Thoracic aorta (tissue), 2 donors: ENCODE data around the gene CALCA. TPM values are rescaled to one million over a fixed set of nuclear protein-coding genes. Genes with fewer than 3 reads are reported as not detected.
A peak's percentile ranks its signal among the peaks of the same experiment; 100 is the strongest.
"Not testable (repeated sequence)": the region's sequence is repeated elsewhere in the genome, so short reads cannot be mapped to it uniquely, and the experiment has no call there.

Source experiments
- ATAC-seq: fragments of 150-250 bp; one replicate; pipeline ENCODE4 v1.8.0; 2017; ENCODE audit warnings: low read depth; ENCODE audit not compliant: insufficient number of reproducible peaks, low FRiP score
- DNase-seq: peaks from one replicate; pipeline ENCODE4 v3.0.0-alpha.2; 2020; ENCODE audit warnings: low spot score
- H3K27ac ChIP-seq, 2 donors: fragments of 200-600 bp; sonication (generic); 1 replicate in 1 of 2; 2 replicates in 1 of 2; pipeline ENCODE4 v1.5.1; 2016; ENCODE audit warnings: mild to moderate bottlenecking in 2 of 2, moderate library complexity in 2 of 2
- H3K27me3 ChIP-seq: fragments of 200-600 bp; sonication (generic); replicated peaks from 2 replicates; pipeline ENCODE4 v1.6.0; 2016; ENCODE audit warnings: mild to moderate bottlenecking; ENCODE audit not compliant: insufficient read depth
- H3K36me3 ChIP-seq: fragments of 200-600 bp; sonication (generic); one replicate; pipeline ENCODE4 v1.5.1; 2016
- H3K4me1 ChIP-seq, 2 donors: fragments of 200-600 bp; sonication (generic); 1 replicate in 1 of 2; 2 replicates in 1 of 2; pipeline versions ENCODE4 v1.5.1 to v1.6.0; 2016; ENCODE audit warnings: low read depth in 2 of 2, mild to moderate bottlenecking in 1 of 2; ENCODE audit not compliant: control insufficient read depth in 1 of 2
- H3K4me3 ChIP-seq: fragments of 200-600 bp; sonication (generic); 2 replicates; pipeline ENCODE4 v1.5.1; 2016; ENCODE audit warnings: mild to moderate bottlenecking
- H3K9me3 ChIP-seq: fragments of 200-600 bp; sonication (generic); 2 replicates; pipeline ENCODE4 v1.5.1; 2016
- total RNA-seq, 2 donors: library from RNA; depleted of rRNA; stranded (reverse); fragments of >200 nt; gene quantifications; one replicate each; pipeline versions ENCODE4 v1.1.0 to v1.2.3, GENCODE V29; 2016
- TF ChIP-seq, protein P1 (sequence below): fragments of 200-600 bp; sonication (generic); IDR thresholded peaks from one replicate; pipeline ENCODE4 v1.5.1; 2019; ENCODE audit warnings: antibody characterized with exemption

CALCA gene, protein sequence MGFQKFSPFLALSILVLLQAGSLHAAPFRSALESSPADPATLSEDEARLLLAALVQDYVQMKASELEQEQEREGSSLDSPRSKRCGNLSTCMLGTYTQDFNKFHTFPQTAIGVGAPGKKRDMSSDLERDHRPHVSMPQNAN
- 1 to 10 TPM in 1 of 2 donors, not detected in 1; 3.1 TPM for total RNA-seq

DNA sequence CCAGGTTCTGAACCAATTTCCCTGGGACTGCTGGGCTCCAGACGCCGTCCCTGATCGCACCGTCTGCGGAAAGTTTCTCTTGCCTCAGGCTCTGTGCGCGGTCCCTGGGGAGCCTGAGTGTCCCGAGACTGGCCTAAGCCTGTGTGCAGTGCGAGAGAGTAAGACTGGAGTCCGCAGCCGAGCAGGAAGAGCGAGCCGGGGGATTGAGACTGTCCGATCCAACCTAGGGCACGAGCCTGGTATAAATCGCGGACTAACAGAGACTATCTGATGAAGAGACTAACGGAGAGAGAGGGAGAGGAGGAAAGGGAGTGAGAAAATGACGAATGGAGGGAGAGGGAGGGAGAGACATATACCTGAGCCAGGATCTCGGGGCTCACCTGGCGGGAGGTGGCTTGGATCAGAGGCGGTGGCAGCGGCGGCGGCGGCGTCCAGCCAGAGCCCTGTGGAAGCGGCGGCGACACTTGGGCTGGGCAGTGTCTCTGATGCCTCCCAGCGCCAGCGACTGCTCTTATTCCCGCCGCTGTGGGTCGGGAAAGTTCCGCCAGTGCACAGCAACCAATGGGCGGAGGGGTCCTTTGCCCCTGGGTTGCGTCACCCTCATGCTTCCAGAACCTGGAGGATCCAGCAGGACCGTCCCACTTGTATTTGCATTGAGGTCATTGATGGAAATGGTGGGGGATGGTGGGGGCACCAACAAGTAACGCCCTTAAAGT is at the start of gene CALCA:
CALCA (minus strand) TSS at position 487 of the 716 bp plus-strand sequence. CDS start 1,159 bp downstream, outside the sequence.
- H3K4me1 ChIP-seq, result peaks cover 24 to 36% of the 10 kb centered on the region in 2 donors
- no peak for ATAC-seq
- TF ChIP-seq, protein P1, sequence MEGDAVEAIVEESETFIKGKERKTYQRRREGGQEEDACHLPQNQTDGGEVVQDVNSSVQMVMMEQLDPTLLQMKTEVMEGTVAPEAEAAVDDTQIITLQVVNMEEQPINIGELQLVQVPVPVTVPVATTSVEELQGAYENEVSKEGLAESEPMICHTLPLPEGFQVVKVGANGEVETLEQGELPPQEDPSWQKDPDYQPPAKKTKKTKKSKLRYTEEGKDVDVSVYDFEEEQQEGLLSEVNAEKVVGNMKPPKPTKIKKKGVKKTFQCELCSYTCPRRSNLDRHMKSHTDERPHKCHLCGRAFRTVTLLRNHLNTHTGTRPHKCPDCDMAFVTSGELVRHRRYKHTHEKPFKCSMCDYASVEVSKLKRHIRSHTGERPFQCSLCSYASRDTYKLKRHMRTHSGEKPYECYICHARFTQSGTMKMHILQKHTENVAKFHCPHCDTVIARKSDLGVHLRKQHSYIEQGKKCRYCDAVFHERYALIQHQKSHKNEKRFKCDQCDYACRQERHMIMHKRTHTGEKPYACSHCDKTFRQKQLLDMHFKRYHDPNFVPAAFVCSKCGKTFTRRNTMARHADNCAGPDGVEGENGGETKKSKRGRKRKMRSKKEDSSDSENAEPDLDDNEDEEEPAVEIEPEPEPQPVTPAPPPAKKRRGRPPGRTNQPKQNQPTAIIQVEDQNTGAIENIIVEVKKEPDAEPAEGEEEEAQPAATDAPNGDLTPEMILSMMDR, result no peak
- H3K27me3 ChIP-seq, result peaks cover 10% of the 10 kb centered on the region
- DNase-seq, result no peak
- peak within 1 kb of the TSS; percentile 52 for H3K4me3 ChIP-seq
- H3K27ac ChIP-seq, result no peak within 1 kb of the TSS
- H3K9me3 ChIP-seq, result no peaks in the 10 kb centered on the region
- H3K36me3 ChIP-seq, result no peaks in the 10 kb centered on the region

DNA sequence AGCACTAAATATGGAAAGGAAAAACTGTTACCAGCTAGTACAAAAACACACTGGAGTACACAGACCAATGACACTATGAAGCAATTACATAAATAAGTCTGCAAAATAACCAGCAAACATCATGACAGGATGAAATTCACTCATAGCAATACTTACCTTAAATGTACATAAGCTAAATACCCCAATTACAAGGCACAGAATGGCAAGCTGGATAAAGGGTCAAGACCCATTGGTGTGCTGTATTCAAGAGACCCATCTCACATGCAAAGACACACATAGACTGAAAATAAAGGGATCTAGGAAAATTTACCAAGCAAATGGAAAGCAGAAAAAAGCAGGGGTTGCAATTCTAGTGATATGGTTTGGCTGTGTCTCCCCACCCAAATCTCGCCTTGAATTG is 44.0 kb upstream of the CALCA start:
- Histone ChIP-seq H3K27me3 (no peaks in the 10 kb centered on the region), H3K27ac (no peak overlapping the region), H3K9me3 (peaks cover 10% of the 10 kb centered on the region), H3K4me1 (no peaks in the 10 kb centered on the region), H3K36me3 (no peaks in the 10 kb centered on the region), H3K4me3 (no peak overlapping the region)
- ATAC-seq, result no peak
- TF ChIP-seq, protein P1, result no peak
- DNase-seq, result no peak

DNA sequence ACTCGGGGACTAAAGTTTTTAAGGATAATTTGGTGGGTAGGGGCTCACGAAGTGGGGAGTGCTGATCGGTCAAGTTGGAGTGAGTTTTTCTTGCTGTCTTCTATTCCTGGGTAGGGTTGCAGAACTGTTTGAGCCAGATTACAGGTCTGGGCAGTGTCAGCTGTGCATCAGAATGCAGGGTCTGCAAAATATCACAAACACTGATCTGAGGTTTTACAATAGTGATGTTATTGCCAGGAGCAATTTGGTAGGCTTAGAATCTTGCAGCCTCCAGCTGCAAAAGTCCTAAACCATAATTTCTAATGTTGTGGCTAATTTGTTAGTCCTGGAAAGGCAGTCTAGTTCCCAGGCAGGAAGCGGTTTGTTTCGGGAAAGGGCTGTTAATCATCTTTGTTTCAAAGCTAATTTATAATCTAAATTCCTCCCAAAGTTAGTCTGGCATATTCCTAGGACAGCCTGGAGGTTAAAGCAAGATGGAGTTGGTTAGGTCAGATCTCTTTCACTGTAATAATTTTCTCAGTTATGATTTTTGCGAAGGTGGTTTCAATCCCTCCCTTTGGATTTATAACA is 39.7 kb upstream of the CALCA start:
- DNase-seq, result no peak
- no peak for ATAC-seq
- H3K27me3 ChIP-seq, result no peaks in the 10 kb centered on the region
- H3K4me1 ChIP-seq, result no peaks in the 10 kb centered on the region
- no peak overlapping the region for H3K4me3 ChIP-seq
- H3K27ac ChIP-seq, result no peak overlapping the region
- H3K9me3 ChIP-seq, result peaks cover 10% of the 10 kb centered on the region
- no peaks in the 10 kb centered on the region for H3K36me3 ChIP-seq
- TF ChIP-seq, protein P1, result no peak

DNA sequence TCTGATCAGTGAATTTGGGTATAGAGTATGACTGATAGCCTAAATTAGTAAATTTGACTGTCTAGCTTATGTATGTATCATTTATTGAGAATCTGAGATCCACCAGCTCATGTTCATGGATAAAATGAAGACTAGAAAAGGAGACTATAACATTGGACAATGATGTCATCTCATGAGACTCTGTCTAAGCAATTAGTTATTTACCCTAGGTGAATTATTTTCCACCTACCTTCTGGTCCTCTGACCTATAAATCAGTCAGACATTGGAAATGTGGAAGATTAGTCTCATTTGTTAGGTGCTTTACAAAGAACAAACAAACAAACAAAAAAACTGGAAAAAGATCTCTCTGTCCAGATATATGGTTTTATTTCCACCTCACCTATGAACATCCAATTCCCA is 38.7 kb upstream of the CALCA start:
- Histone ChIP-seq H3K9me3 (peaks cover 2% of the 10 kb centered on the region), H3K4me1 (no peaks in the 10 kb centered on the region), H3K4me3 (no peak overlapping the region), H3K36me3 (no peaks in the 10 kb centered on the region), H3K27me3 (no peaks in the 10 kb centered on the region), H3K27ac (no peak overlapping the region)
- DNase-seq (no peak), ATAC-seq (no peak)
- TF ChIP-seq, protein P1, result no peak

DNA sequence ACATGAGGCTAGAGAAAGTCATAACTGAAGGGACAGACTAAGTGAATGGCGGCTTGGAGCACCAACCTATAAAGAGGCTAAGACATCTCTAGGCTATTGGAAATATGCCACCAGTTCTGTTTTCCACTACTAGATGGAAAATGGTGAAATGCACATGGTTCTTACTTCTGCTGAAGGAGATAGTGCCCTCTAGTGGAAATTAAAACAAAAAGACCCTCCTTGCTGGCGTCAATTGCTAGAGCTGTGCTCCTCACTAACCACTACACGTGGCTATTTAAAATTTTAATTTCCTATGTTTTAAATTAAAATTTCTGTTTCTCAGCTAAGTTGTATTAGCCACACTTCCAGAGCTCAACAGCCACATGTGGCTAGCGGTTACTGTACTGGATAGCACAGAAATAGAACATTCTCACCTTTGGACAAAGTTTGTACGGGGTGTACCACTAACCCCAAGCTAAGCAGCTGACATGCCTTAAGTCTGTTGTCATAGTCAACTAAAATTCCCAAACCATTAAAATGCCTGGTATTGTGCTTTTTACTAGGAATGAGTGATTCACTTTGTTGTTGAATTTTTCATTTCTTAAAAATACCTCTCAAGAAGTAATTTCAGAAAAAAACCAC is 34.1 kb upstream of the CALCA start:
- H3K27ac ChIP-seq, result no peak overlapping the region
- no peaks in the 10 kb centered on the region for H3K4me1 ChIP-seq
- ATAC-seq (no peak), DNase-seq (no peak)
- H3K4me3 ChIP-seq, result no peak overlapping the region
- TF ChIP-seq, protein P1, result no peak
- H3K27me3 ChIP-seq, result no peaks in the 10 kb centered on the region
- H3K9me3 ChIP-seq, result no peaks in the 10 kb centered on the region
- H3K36me3 ChIP-seq, result no peaks in the 10 kb centered on the region

DNA sequence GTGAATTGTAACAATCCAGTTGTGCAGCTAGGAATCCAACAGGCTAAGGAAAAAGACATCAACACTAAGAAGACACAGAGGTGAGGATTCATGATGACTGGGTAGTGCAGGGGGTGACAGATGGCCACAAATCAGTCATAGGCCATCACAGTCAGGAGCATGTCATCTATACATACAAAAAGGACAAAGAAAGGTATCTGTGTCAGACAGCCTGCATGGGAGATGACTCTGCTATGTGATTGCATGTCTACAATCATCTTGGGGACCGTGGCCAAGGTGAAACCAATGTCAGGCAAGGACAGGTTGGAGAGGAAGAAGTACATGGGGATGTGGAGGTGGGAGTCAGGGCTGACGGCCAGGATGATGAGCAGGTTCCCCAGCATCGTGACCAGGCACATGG is 16.0 kb upstream of the CALCA start:
- not testable (repeated sequence) for ATAC-seq, H3K4me3 ChIP-seq, DNase-seq, H3K27ac ChIP-seq, H3K36me3 ChIP-seq, H3K27me3 ChIP-seq, H3K4me1 ChIP-seq, H3K9me3 ChIP-seq
